PC-3 (cell line): ENCODE measurements around the gene GDAP2. TPM values are rescaled to one million over a fixed set of nuclear protein-coding genes. Genes with fewer than 3 reads are reported as not detected.

Source experiments
- ATAC-seq: fragments of 200-7000 bp; cut with Tn5 transposase; 2 replicates; pipeline ENCODE4 v1.9.1; 2020; ENCODE audit warnings: mild to moderate bottlenecking, moderate library complexity
- BruUV-seq: library from RNA; stranded (reverse); fragments of 400-500 nt; replicated peaks from 2 replicates; lab custom pipeline; 2021; lab: Mats Ljungman, UMichigan
- CTCF ChIA-PET: fragments of 300-600 bp; sonication (Branson Sonifier 250); formaldehyde crosslinking; loops from one replicate; lab custom pipeline; 2022; ENCODE audit warnings: antibody characterized with exemption; lab: Charles Lee
- POLR2A ChIA-PET: fragments of 300-600 bp; sonication (Branson Sonifier 250); formaldehyde crosslinking; loops from one replicate; lab custom pipeline; 2022; ENCODE audit warnings: antibody characterized with exemption; ENCODE audit not compliant: unreplicated experiment; lab: Charles Lee
- DNase-seq: peaks from one replicate; pipeline ENCODE4 v3.0.0-alpha.2; 2015
- H2AFZ ChIP-seq: fragments of 300-600 bp; sonication (generic); 2 replicates; pipeline ENCODE4 v1.6.0; 2016; ENCODE audit warnings: antibody characterized with exemption, low read length
- H3F3A ChIP-seq: fragments of 300-600 bp; sonication (generic); one replicate; pipeline ENCODE4 v1.6.0; 2017; ENCODE audit warnings: antibody characterized with exemption, low read length, control low read depth, mild to moderate bottlenecking; ENCODE audit not compliant: unreplicated experiment
- H3K27ac ChIP-seq: fragments of 300-600 bp; sonication (generic); 2 replicates; pipeline ENCODE4 v1.5.1; 2016; ENCODE audit warnings: mild to moderate bottlenecking, low read length
- H3K27me3 ChIP-seq: fragments of 300-600 bp; sonication (generic); 2 replicates; pipeline ENCODE4 v1.6.1; 2016; ENCODE audit warnings: low read length, mixed read lengths
- H3K36me3 ChIP-seq: fragments of 300-600 bp; sonication (generic); 2 replicates; pipeline ENCODE4 v1.6.1; 2016; ENCODE audit warnings: low read depth, mixed run types, low read length, mixed read lengths
- H3K4me1 ChIP-seq: fragments of 300-600 bp; sonication (generic); 2 replicates; pipeline ENCODE4 v1.5.1; 2016; ENCODE audit warnings: low read length; ENCODE audit not compliant: insufficient read depth
- H3K4me2 ChIP-seq: fragments of 300-600 bp; sonication (generic); 2 replicates; pipeline ENCODE4 v1.6.0; 2016; ENCODE audit warnings: low read length
- H3K4me3 ChIP-seq: fragments of 300-600 bp; sonication (generic); 2 replicates; pipeline ENCODE4 v1.5.1; 2016; ENCODE audit warnings: mild to moderate bottlenecking, low read length, mixed read lengths
- H3K79me2 ChIP-seq: fragments of 300-600 bp; sonication (generic); 2 replicates; pipeline ENCODE4 v1.6.1; 2017; ENCODE audit warnings: low read length, mixed read lengths
- H3K9ac ChIP-seq: fragments of 300-600 bp; sonication (generic); 2 replicates; pipeline ENCODE4 v1.6.0; 2016; ENCODE audit warnings: mild to moderate bottlenecking, low read length
- H3K9me2 ChIP-seq: fragments of 300-600 bp; sonication (generic); replicated peaks from 2 replicates; pipeline ENCODE4 v1.6.1; 2016; ENCODE audit warnings: mixed run types, low read length, mixed read lengths
- H3K9me3 ChIP-seq: fragments of 300-600 bp; sonication (generic); 2 replicates; pipeline ENCODE4 v1.6.1; 2016; ENCODE audit warnings: low read length, mixed read lengths
- H4K20me1 ChIP-seq: fragments of 300-600 bp; sonication (generic); 2 replicates; pipeline ENCODE4 v1.6.1; 2016; ENCODE audit warnings: low read length, mixed read lengths
- CTCF ChIP-seq: fragments of 300-600 bp; sonication (generic); conservative IDR thresholded peaks from 2 replicates; pipeline ENCODE4 v1.5.1; 2017; ENCODE audit warnings: antibody characterized with exemption, low read depth, mild to moderate bottlenecking, low read length
- EZH2 ChIP-seq: fragments of 300-600 bp; sonication (generic); IDR thresholded peaks from one replicate; pipeline ENCODE4 v1.6.1; 2017; ENCODE audit warnings: antibody characterized with exemption, mild to moderate bottlenecking, low read length; ENCODE audit not compliant: unreplicated experiment
- EZH2phosphoT487 ChIP-seq: fragments of 300-600 bp; sonication (generic); IDR thresholded peaks from 2 replicates; pipeline ENCODE4 v1.6.1; 2018; ENCODE audit warnings: mild to moderate bottlenecking, antibody characterized with exemption, low read length, borderline replicate concordance
- intact Hi-C: fragments of 100-400 bp; cut with micrococcal nuclease; formaldehyde crosslinking; loops from 2 replicates; pipeline ENCODE4 v1.9.0; 2023
- total RNA-seq: library from RNA; depleted of rRNA; stranded (reverse); fragments of >200 nt; gene quantifications from 2 replicates; pipeline ENCODE4 v1.2.3, GENCODE V29; 2014

The GDAP2 gene
- total RNA-seq, 1 experiment from 2014 or later = 20.7 TPM

- Histone ChIP-seq H4K20me1 (no peaks in the 10 kb centered on the region), H3K79me2 (no peaks in the 10 kb centered on the region), H3F3A (no peaks in the 10 kb centered on the region), H3K9ac (no peak overlapping the region), H3K9me2 (no peaks in the 10 kb centered on the region), H3K4me3 (no peak overlapping the region), H3K27ac (no peak overlapping the region), H3K27me3 (no peaks in the 10 kb centered on the region), H3K9me3 (no peaks in the 10 kb centered on the region), H3K4me2 (no peak overlapping the region), H2AFZ (no peak overlapping the region), H3K4me1 (no peaks in the 10 kb centered on the region), H3K36me3 (peaks cover 31% of the 10 kb centered on the region)
- no TSS peak for BruUV-seq
- CTCF ChIA-PET = no interaction called here
- DNase-seq (no peak), ATAC-seq (no peak)
- POLR2A ChIA-PET = no interaction called here
- intact Hi-C loops = no loop called here
- no peak for TF ChIP-seq EZH2
- TF ChIP-seq EZH2phosphoT487 = no peak
- TF ChIP-seq CTCF = no peak
These were observed 51.6 kb downstream of the GDAP2 start for GRCh38 chr1:117877823-117878222.

GRCh38 chr1:117871013-117871412, 58.4 kb downstream of the GDAP2 start:
- no peak overlapping the region for H3K4me2 ChIP-seq
- H2AFZ ChIP-seq = no peak overlapping the region
- no peak overlapping the region for H3K9ac ChIP-seq
- no peaks in the 10 kb centered on the region for H3K4me1 ChIP-seq
- DNase-seq = no peak
- ChIA-PET CTCF (no interaction called here), POLR2A (interaction anchor here (0.7 kb wide), 1 partner anchor 58 kb away, joined by 4 read pairs; the partner anchor contains the start of gene GDAP2)
- H3K79me2 ChIP-seq = no peaks in the 10 kb centered on the region
- no TSS peak for BruUV-seq
- no peak for TF ChIP-seq CTCF
- TF ChIP-seq EZH2phosphoT487 = no peak
- TF ChIP-seq EZH2 = no peak
- H3K4me3 ChIP-seq = no peak overlapping the region
- intact Hi-C loops = no loop called here
- no peak for ATAC-seq
- H3K27ac ChIP-seq = no peak overlapping the region
- peaks cover 35% of the 10 kb centered on the region for H3K36me3 ChIP-seq
- H3K9me2 ChIP-seq = no peaks in the 10 kb centered on the region
- H4K20me1 ChIP-seq = no peaks in the 10 kb centered on the region
- H3K27me3 ChIP-seq = no peaks in the 10 kb centered on the region
- H3K9me3 ChIP-seq = no peaks in the 10 kb centered on the region
- H3F3A ChIP-seq = no peaks in the 10 kb centered on the region

GRCh38 chr1:117861694-117862093, 67.7 kb downstream of the GDAP2 start:
- Histone ChIP-seq H4K20me1 (0 out of 2 replicates have a peak, but pooled peaks cover 4% of the 10 kb centered on the region), H3K9me3 (no peaks in the 10 kb centered on the region), H3K27me3 (no peaks in the 10 kb centered on the region), H3F3A (no peaks in the 10 kb centered on the region), H3K4me3 (no peak overlapping the region), H3K9ac (no peak overlapping the region), H3K79me2 (no peaks in the 10 kb centered on the region), H3K4me1 (peaks cover 14% of the 10 kb centered on the region), H3K4me2 (no peak overlapping the region), H3K9me2 (no peaks in the 10 kb centered on the region), H2AFZ (no peak overlapping the region), H3K36me3 (0 out of 2 replicates have a peak, but pooled peaks cover 7% of the 10 kb centered on the region), H3K27ac (no peak overlapping the region)
- CTCF ChIA-PET = no interaction called here
- intact Hi-C loops = no loop called here
- no peak for DNase-seq
- TF ChIP-seq EZH2 (no peak), CTCF (no peak), EZH2phosphoT487 (no peak)
- no TSS peak for BruUV-seq
- POLR2A ChIA-PET = no interaction called here
- ATAC-seq = no peak
